Parathyroid adenoma (tissue), 2 donors: ENCODE results near the gene TFAP2A.
A peak's percentile ranks its signal among the peaks of the same experiment; 100 is the strongest.

Source experiments
- H2AFZ ChIP-seq: fragments of 300-600 bp; sonication (generic); one replicate; pipeline ENCODE4 v1.7.0; 2017; ENCODE audit warnings: antibody characterized with exemption, mild to moderate bottlenecking
- H3K27ac ChIP-seq: fragments of 300-600 bp; sonication (generic); one replicate; pipeline ENCODE4 v1.7.0; 2017
- H3K27me3 ChIP-seq: fragments of 300-600 bp; sonication (generic); one replicate; pipeline ENCODE4 v1.7.0; 2017; ENCODE audit warnings: low read length; ENCODE audit not compliant: control insufficient read depth, insufficient read depth
- H3K36me3 ChIP-seq: fragments of 300-600 bp; sonication (generic); one replicate; pipeline ENCODE4 v1.7.0; 2017; ENCODE audit warnings: low read length; ENCODE audit not compliant: control insufficient read depth, insufficient read depth
- H3K4me1 ChIP-seq: fragments of 300-600 bp; sonication (generic); one replicate; pipeline ENCODE4 v1.7.0; 2017; ENCODE audit warnings: control low read depth
- H3K4me2 ChIP-seq: fragments of 300-600 bp; sonication (generic); one replicate; pipeline ENCODE4 v1.7.0; 2017; ENCODE audit warnings: low read length
- H3K4me3 ChIP-seq: fragments of 300-600 bp; sonication (generic); one replicate; pipeline ENCODE4 v1.7.0; 2017; ENCODE audit warnings: low read depth, low read length
- H3K79me2 ChIP-seq: fragments of 300-600 bp; sonication (generic); one replicate; pipeline ENCODE4 v1.7.0; 2017; ENCODE audit warnings: control low read depth
- H3K9ac ChIP-seq: fragments of 300-600 bp; sonication (generic); one replicate; pipeline ENCODE4 v1.7.0; 2017; ENCODE audit warnings: mild to moderate bottlenecking
- H3K9me3 ChIP-seq: fragments of 300-600 bp; sonication (generic); one replicate; pipeline ENCODE4 v1.7.0; 2017; ENCODE audit warnings: low read length; ENCODE audit not compliant: control insufficient read depth
- TF ChIP-seq, protein P1 (sequence below): fragments of 300-600 bp; sonication (generic); IDR thresholded peaks from one replicate; pipeline ENCODE4 v1.7.0; 2017; ENCODE audit warnings: antibody characterized with exemption, mild to moderate bottlenecking
- donor health status: primary hyperparathyroidism.

Gene TFAP2A

DNA sequence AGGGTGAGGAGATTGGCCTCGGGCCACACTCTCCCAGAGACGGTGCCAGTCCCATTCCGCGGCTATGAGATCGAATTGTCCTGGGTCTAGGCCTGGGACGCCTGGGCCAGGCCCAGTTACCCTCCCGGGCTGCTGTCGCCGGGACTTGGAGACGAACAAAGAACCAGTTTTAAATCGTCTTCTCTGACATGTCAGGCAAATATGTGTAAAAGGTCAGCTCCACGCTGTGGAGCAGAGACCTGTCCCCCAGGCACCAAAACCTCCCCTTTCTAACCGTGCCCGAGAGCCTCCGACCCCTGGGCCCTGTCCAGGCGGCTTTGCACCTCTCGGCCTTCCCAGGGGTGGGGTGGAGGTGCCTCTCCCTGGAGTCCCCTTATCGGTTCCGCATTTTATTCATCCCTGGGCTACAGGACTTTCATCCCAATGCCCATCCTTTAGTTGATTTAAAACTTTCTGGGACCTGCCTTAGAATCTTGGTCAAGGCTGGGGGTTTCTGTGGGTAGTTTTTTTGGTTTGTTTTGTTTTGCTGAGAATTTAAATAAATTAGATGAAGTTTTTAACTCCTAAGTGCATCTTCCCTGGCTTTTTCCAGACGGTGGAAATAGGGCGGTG is 5.8 kb upstream of the TFAP2A start:
- TF ChIP-seq, protein P1, sequence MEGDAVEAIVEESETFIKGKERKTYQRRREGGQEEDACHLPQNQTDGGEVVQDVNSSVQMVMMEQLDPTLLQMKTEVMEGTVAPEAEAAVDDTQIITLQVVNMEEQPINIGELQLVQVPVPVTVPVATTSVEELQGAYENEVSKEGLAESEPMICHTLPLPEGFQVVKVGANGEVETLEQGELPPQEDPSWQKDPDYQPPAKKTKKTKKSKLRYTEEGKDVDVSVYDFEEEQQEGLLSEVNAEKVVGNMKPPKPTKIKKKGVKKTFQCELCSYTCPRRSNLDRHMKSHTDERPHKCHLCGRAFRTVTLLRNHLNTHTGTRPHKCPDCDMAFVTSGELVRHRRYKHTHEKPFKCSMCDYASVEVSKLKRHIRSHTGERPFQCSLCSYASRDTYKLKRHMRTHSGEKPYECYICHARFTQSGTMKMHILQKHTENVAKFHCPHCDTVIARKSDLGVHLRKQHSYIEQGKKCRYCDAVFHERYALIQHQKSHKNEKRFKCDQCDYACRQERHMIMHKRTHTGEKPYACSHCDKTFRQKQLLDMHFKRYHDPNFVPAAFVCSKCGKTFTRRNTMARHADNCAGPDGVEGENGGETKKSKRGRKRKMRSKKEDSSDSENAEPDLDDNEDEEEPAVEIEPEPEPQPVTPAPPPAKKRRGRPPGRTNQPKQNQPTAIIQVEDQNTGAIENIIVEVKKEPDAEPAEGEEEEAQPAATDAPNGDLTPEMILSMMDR, result no peak
- Histone ChIP-seq H3K27me3 (peaks cover 31% of the 10 kb centered on the region), H3K4me2 (no peak overlapping the region), H3K4me3 (no peak overlapping the region), H3K79me2 (no peaks in the 10 kb centered on the region), H3K4me1 (peaks cover 2% of the 10 kb centered on the region), H3K9me3 (no peaks in the 10 kb centered on the region), H3K9ac (no peak overlapping the region), H3K27ac (no peak overlapping the region), H2AFZ (no peak overlapping the region), H3K36me3 (no peaks in the 10 kb centered on the region)

GRCh38 chr6:10419749-10420545 is 5.1 kb upstream of the TFAP2A start:
- H2AFZ ChIP-seq, result no peak overlapping the region
- no peak overlapping the region for H3K9ac ChIP-seq
- no peaks in the 10 kb centered on the region for H3K9me3 ChIP-seq
- H3K27me3 ChIP-seq, result peaks cover 31% of the 10 kb centered on the region
- no peaks in the 10 kb centered on the region for H3K79me2 ChIP-seq
- H3K4me3 ChIP-seq, result no peak overlapping the region
- no peaks in the 10 kb centered on the region for H3K36me3 ChIP-seq
- TF ChIP-seq, protein P1, result no peak
- H3K27ac ChIP-seq, result no peak overlapping the region
- peaks cover 2% of the 10 kb centered on the region for H3K4me1 ChIP-seq
- no peak overlapping the region for H3K4me2 ChIP-seq

- H3K9ac ChIP-seq, result no peak overlapping the region
- TF ChIP-seq, protein P1, result no peak
- no peak overlapping the region for H3K27ac ChIP-seq
- no peak overlapping the region for H2AFZ ChIP-seq
- no peak overlapping the region for H3K4me3 ChIP-seq
- no peaks in the 10 kb centered on the region for H3K36me3 ChIP-seq
- H3K27me3 ChIP-seq, result peaks cover 40% of the 10 kb centered on the region
- peaks cover 2% of the 10 kb centered on the region for H3K4me1 ChIP-seq
- peak overlapping the region; percentile 12 for H3K4me2 ChIP-seq
- no peaks in the 10 kb centered on the region for H3K9me3 ChIP-seq
- H3K79me2 ChIP-seq, result no peaks in the 10 kb centered on the region
Measured at GRCh38 chr6:10418862-10419748, 4.2 kb upstream of the TFAP2A start.

DNA sequence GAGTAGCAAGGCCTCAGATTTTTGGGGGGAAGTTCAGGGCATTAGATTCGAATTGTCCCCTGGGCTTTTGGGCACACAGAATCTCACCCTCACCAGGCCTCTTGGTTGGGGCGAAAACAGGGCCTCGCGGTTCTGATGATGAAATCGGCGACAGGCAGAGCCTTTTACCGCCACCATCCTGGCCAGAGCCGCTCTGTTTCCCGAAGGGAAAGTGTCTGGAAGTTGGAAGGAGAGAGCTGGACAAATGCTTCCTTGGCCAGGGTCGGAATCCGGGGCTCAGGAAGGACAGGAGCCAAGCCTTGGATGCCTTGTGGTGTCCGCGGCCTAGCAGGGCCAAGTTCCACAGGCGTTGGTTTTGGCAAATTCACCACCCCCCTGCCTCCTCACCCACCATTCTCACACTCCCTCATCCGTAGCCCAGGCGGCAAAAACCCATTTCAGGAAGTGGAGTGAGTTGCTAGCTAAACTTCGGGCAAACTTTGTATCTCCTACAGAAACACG is 3.5 kb upstream of the TFAP2A start:
- TF ChIP-seq, protein P1, result no peak
- no peak overlapping the region for H3K4me2 ChIP-seq
- H3K9ac ChIP-seq, result no peak overlapping the region
- no peaks in the 10 kb centered on the region for H3K79me2 ChIP-seq
- H3K4me1 ChIP-seq, result peaks cover 2% of the 10 kb centered on the region
- H3K36me3 ChIP-seq, result no peaks in the 10 kb centered on the region
- no peak overlapping the region for H3K4me3 ChIP-seq
- H2AFZ ChIP-seq, result no peak overlapping the region
- peaks cover 46% of the 10 kb centered on the region for H3K27me3 ChIP-seq
- H3K27ac ChIP-seq, result no peak overlapping the region
- H3K9me3 ChIP-seq, result no peaks in the 10 kb centered on the region
